IMR-90 (cell line): ENCODE measurements around the gene CPT1A.

Experiments used
- RAD21 ChIP-seq: IDR thresholded peaks from 2 replicates; pipeline ENCODE4 v1.6.1; 2012; ENCODE audit warnings: low read length, improper control_type of control experiment
- TF ChIP-seq, protein P1 (sequence below): conservative IDR thresholded peaks from 2 replicates; pipeline ENCODE4 v1.5.1; 2012; ENCODE audit warnings: mild to moderate bottlenecking, low read depth, low read length, improper control_type of control experiment

- TF ChIP-seq, protein P1, sequence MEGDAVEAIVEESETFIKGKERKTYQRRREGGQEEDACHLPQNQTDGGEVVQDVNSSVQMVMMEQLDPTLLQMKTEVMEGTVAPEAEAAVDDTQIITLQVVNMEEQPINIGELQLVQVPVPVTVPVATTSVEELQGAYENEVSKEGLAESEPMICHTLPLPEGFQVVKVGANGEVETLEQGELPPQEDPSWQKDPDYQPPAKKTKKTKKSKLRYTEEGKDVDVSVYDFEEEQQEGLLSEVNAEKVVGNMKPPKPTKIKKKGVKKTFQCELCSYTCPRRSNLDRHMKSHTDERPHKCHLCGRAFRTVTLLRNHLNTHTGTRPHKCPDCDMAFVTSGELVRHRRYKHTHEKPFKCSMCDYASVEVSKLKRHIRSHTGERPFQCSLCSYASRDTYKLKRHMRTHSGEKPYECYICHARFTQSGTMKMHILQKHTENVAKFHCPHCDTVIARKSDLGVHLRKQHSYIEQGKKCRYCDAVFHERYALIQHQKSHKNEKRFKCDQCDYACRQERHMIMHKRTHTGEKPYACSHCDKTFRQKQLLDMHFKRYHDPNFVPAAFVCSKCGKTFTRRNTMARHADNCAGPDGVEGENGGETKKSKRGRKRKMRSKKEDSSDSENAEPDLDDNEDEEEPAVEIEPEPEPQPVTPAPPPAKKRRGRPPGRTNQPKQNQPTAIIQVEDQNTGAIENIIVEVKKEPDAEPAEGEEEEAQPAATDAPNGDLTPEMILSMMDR: no peak
- TF ChIP-seq RAD21: no peak
Measured at GRCh38 chr11:68764746-68765145, 77.0 kb downstream of the CPT1A start.
